Hypothalamus (tissue), 51 donors: ENCODE measurements around the gene IKBIP.
"Not testable (repeated sequence)": the region's sequence is repeated elsewhere in the genome, so short reads cannot be mapped to it uniquely, and the experiment has no call there.

Source experiments
- DNase-seq, 51 donors: peaks; one replicate each; lab custom pipeline; 2025; lab: John Stamatoyannopoulos, UW

IKBIP gene

GRCh38 chr12:98644712-98645571, at the start of gene IKBIP, which contains the start of gene APAF1:
Gene IKBIP, minus strand, starts transcription at chr12:98644788. Its CDS starts 87 bp downstream, at chr12:98644701.
Gene APAF1, plus strand, starts transcription at chr12:98645290. Its CDS starts 3,070 bp downstream, at chr12:98648360.
- peak; percentile 42 to 99 (median 91) for DNase-seq

- no peak for DNase-seq
Observed at GRCh38 chr12:98691351-98691750, 46.8 kb upstream of the IKBIP start.

GRCh38 chr12:98686603-98687002, 42.0 kb upstream of the IKBIP start:
- DNase-seq = no peak

GRCh38 chr12:98684199-98684598, 39.6 kb upstream of the IKBIP start:
- no peak for DNase-seq

- DNase-seq = no peak
Observed at GRCh38 chr12:98679611-98680005, 35.0 kb upstream of the IKBIP start.

- no peak for DNase-seq
Observed at GRCh38 chr12:98678946-98679610, 34.5 kb upstream of the IKBIP start.

- DNase-seq = no peak
Observed at GRCh38 chr12:98678236-98678945, 33.8 kb upstream of the IKBIP start.

GRCh38 chr12:98674841-98675240, 30.3 kb upstream of the IKBIP start:
- DNase-seq = no peak

- no peak for DNase-seq
Observed at GRCh38 chr12:98671459-98671858, 26.9 kb upstream of the IKBIP start.

GRCh38 chr12:98669751-98670150, 25.2 kb upstream of the IKBIP start:
- DNase-seq = no peak

GRCh38 chr12:98660521-98660920, 15.9 kb upstream of the IKBIP start:
- no peak for DNase-seq

- no peak for DNase-seq
Observed at GRCh38 chr12:98656289-98657101, 11.9 kb upstream of the IKBIP start.

GRCh38 chr12:98653866-98654493, 9.4 kb upstream of the IKBIP start:
- peak in 2 of 51 donors; percentile 9 to 54 for DNase-seq

GRCh38 chr12:98651328-98651727, 6.7 kb upstream of the IKBIP start:
- DNase-seq = no peak

- DNase-seq = no peak
Observed at GRCh38 chr12:98646294-98647090, 1.9 kb upstream of the IKBIP start.

- peak in 29 of 51 donors; percentile 3 to 64 (median 32) for DNase-seq
Observed at GRCh38 chr12:98645572-98646067, 1.0 kb upstream of the IKBIP start.

GRCh38 chr12:98644433-98644711, 216 bp downstream of the IKBIP start:
- peak in 14 of 51 donors; percentile 9 to 59 (median 36) for DNase-seq

GRCh38 chr12:98642801-98643200, 1.8 kb downstream of the IKBIP start:
- DNase-seq = not testable (repeated sequence)

GRCh38 chr12:98639491-98639890, 5.1 kb downstream of the IKBIP start:
- no peak for DNase-seq
